HG02623 (cell line): ENCODE measurements around the gene HNRNPUL1.

Source experiments
- ATAC-seq: cut with Tn5 transposase; IDR thresholded peaks from one replicate; pipeline ENCODE4 v1.9.1; 2021; ENCODE audit warnings: moderate library complexity; ENCODE audit not compliant: unreplicated experiment

HNRNPUL1 gene

DNA sequence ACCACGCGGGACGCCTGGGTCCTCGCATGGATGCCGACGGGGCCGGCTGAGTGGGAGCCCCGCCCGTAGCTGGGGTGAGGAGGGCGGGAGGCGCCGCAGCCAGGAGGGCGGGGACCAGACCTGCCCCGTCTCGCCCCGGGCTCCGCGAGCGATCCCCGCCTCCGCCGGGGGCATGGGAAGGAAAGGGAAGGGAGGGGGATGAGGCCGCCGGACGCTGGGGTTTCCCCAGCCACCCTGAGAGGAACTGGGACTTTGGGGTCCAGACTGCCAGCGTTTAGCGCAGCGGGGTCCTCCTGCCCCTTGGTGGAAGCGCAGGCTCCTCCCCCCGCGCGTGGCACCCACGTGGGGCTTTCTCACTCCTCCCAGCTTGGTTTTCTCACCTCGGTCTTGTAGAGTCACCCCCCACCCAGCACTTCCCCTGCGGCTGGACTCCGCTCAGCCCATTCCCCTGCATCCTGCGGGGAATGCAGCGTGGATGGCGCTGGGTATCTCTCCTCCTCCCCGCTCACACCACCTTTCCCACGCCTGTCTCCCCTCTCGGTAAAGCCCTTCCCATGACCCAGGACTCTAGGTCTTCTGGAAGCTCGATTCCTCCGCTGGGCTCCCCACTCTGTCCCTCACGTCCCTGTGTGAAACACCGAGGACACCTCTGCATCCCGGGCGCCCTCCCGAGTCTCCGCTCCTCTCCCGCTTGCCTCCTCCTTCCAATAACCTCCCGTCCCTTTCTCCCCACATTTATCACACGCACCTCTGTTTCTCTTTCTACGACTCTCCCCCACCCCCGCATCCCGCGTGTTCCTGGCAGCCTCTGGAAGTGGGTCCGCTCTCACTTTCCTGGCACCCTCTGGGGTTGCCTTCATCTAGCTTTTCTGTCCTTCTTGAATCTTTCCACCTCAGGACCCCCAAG is 87.4 kb downstream of the HNRNPUL1 start:
- peak; percentile 31 for ATAC-seq

DNA sequence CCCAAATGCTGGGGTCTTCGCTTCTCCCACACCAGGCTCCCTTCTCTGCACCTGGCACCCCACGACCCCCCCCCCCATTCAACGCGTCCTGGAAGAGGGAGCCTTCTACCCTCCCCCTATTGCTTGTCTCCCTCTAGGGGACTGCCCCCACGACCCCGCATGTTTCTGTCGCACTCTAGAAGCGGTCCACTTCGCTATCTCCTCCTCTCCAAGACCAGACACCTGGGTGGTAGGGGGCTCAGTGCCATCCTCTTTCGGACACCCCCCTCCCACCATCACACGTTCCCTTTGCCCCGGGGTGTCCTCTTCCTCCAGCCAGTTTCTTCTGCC is 88.1 kb downstream of the HNRNPUL1 start:
- no peak for ATAC-seq

DNA sequence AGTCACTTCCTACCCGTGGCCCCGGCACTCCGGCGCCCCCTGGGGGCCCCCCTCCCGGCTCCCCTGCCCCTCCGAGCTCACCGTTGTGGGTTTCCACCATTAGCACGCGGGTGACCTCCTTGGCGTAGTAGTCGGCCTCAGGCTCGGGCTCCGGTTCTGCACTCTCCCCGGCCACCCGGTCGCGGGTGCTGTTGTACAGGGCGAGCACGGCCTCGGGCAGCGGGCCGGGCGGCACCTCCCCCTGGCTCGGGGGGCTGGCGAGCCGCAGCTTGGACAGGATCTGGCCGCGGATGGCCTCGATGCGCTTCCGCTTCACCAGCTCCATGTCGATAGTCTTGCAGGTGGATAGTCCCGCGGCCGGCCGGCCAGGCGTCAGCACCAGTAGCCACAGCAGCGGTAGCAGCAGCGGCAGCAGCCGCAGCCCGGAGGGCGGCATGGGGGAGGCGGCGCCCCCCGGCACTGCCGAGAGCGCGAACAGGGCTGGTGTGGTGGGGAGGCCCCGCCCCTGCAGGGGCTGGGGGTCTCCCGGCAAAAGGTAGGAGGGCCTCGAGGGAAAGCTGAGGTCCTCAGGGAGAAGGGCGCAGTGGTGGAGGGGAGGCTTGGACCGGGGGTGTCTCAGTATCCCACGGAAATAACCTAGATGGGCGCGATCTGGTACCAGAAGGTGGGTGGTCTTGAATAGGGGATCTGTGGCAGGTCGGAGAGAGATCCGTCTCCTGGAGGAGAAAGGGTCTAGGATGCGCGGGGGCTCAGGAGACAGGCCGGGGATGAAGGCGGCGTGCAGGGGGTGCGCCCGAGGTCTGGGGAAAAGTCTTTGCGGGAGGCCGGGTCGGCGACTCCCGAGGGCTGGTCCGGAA is 88.7 kb downstream of the HNRNPUL1 start:
- no peak for ATAC-seq

GRCh38 chr19:41353466-41354342 is 89.5 kb downstream of the HNRNPUL1 start, which contains the start of gene TGFB1:
Gene TGFB1 (minus strand): TSS chr19:41353922. CDS start chr19:41353044, 878 bp downstream.
- peak; percentile 39 for ATAC-seq

DNA sequence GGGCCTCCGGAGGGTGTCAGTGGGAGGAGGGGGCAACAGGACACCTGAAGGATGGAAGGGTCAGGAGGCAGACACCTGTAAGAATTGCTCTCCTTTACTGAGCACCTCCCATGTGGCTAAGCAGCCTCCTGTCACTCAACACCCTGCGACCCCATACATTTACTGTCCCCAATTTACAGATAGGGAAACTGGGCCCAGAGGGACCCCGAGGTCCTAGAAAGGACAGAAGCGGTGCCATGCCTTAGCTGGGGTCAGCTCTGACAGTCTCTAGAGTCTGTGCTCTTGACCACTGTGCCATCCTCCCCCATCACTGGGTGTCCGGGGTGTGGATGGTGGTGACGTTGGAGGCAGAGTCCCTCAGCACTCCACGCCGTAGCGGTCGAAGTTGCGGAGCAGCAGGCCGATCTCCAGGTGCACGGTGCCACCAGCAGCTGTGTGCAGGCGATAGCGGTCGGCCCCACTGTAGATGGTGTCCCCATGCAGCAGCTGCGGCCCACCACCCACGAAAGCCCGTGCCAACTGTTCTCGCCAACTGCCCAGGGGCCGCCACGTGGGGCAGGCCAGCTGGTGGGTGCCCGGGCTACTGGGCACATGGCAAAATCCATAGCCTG is 90.3 kb downstream of the HNRNPUL1 start:
- ATAC-seq, result no peak

DNA sequence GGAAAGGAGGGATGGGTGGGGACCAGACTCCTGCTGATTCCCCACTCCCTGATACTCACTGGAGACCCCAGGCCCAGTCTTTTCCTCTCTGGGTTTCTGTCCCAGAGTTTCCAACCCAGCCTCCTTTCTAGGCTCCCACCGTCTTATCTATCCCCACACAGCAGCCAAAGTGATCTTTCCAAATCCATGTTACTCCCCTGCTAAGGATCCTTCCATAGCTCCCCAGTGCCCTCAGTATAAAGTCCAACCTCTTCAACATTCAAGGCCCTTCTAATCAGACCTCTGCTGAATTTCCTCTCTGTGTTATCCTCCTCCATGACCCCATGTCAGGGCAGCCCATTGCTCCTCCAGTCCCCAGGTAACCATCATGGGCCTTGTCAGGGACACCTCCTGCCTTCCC is 90.9 kb downstream of the HNRNPUL1 start:
- no peak for ATAC-seq

GRCh38 chr19:41355802-41356201 is 91.6 kb downstream of the HNRNPUL1 start:
- ATAC-seq, result no peak

DNA sequence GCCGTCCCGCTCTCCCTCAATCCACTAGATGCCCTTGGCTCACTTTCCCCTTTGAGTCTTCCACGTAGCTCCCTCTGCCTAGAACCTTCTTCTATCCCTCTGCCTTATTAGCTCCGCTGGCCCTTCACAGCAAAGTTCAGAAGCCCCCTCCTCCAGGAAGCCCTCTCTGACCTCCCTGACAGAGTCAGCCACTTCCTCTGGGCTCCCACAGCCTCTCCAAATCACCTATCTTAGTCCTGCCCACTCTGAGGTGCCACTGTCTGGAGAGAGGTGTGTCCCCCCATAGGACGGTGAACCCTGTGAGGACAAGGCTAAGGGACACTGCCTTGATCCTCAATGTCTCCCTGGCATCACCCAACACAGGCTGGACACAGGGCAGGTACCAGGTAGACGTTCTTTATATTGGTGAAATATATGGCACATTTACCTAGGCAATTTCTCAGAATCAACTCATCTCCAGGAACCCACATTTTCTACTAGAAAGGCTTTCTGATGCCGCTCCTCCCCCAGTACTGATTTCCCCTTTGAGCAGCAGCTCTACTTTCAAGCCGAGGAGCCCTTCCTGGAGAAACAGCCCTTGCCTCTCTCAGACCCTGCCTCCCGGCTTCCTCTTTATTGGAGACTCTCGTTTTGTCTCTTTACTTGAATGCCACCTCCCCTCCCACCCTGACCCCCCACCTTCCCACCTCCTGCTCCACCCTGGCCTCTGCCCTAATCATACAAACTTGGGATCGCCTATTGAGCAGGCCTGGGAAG is 93.0 kb downstream of the HNRNPUL1 start:
- ATAC-seq, result no peak
